K562 (cell line): ENCODE data around the gene KLRB1. TPM values are rescaled to one million over a fixed set of nuclear protein-coding genes. Genes with fewer than 3 reads are reported as not detected.

Experiments used
- ARNT ChIP-seq, 2 experiments: fragments of 450-650 bp; IDR thresholded peaks; 2 replicates each; pipeline ENCODE4 v1.6.1; 2016; ENCODE audit warnings: mild to moderate bottlenecking in 1 of 2
- ATF1 ChIP-seq, 2 experiments: fragments of 450-650 bp in 1 of 2; IDR thresholded peaks; 2 replicates each; pipeline ENCODE4 v1.6.1; 2016; ENCODE audit warnings: missing compliant biosample characterization in 1 of 2, missing genetic modification characterization in 1 of 2
- ATF7 ChIP-seq: fragments of 450-650 bp; IDR thresholded peaks from 2 replicates; pipeline ENCODE4 v1.7.1; 2014; ENCODE audit warnings: mild to moderate bottlenecking, moderate library complexity
- CREB5 ChIP-seq: fragments of 250-450 bp; sonication (Bioruptor Pico); IDR thresholded peaks from 2 replicates; pipeline ENCODE4 v1.5.0; 2020; ENCODE audit warnings: mild to moderate bottlenecking
- E2F1 ChIP-seq: sonication (generic); formaldehyde crosslinking; IDR thresholded peaks from 2 replicates; pipeline ENCODE4 v1.8.1; 2023; ENCODE audit warnings: mild to moderate bottlenecking, missing genetic modification reagents, moderate library complexity
- ELK3 ChIP-seq: fragments of 450-650 bp; formaldehyde crosslinking; IDR thresholded peaks from 2 replicates; pipeline ENCODE4 v1.4.0; 2020; ENCODE audit warnings: mild to moderate bottlenecking
- NCOA1 ChIP-seq: fragments of 450-650 bp; IDR thresholded peaks from 2 replicates; pipeline ENCODE4 v1.6.1; 2016; ENCODE audit warnings: low read depth
- NCOR1 ChIP-seq: fragments of 450-650 bp; IDR thresholded peaks from 2 replicates; pipeline ENCODE4 v1.6.1; 2016; ENCODE audit warnings: mild to moderate bottlenecking, moderate library complexity
- POLR2A ChIP-seq: fragments of 450-650 bp; conservative IDR thresholded peaks from 2 replicates; pipeline ENCODE4 v1.6.1; 2016
- POLR2G ChIP-seq: fragments of 200-400 bp; formaldehyde crosslinking; IDR thresholded peaks from 2 replicates; pipeline ENCODE4 v1.6.1; 2017; ENCODE audit warnings: low read depth, mild to moderate bottlenecking, antibody characterized with exemption, low read length, moderate library complexity
- POLR2H ChIP-seq: IDR thresholded peaks from 2 replicates; pipeline ENCODE4 v1.6.1; 2016; ENCODE audit warnings: missing genetic modification characterization, low read depth, mild to moderate bottlenecking, control low read depth, missing compliant biosample characterization, moderate library complexity
- RFX1 ChIP-seq: fragments of 450-650 bp; IDR thresholded peaks from 2 replicates; pipeline ENCODE4 v1.6.1; 2016; ENCODE audit warnings: mild to moderate bottlenecking, moderate library complexity
- RNF2 ChIP-seq: sonication (generic); IDR thresholded peaks from 2 replicates; pipeline ENCODE4 v1.6.1; 2016
- SIN3B ChIP-seq: fragments of 450-650 bp; IDR thresholded peaks from 2 replicates; pipeline ENCODE4 v1.6.1; 2017; ENCODE audit warnings: low read depth, mild to moderate bottlenecking, moderate library complexity
- TAF1 ChIP-seq: IDR thresholded peaks from 2 replicates; pipeline ENCODE4 v1.6.1; 2011; ENCODE audit warnings: mild to moderate bottlenecking, low read length, moderate library complexity; ENCODE audit not compliant: insufficient read depth, control insufficient read depth, severe bottlenecking; ENCODE audit errors: extremely low read depth
- TAF9B ChIP-seq: fragments of 450-650 bp; IDR thresholded peaks from 2 replicates; pipeline ENCODE4 v1.6.1; 2018; ENCODE audit warnings: mild to moderate bottlenecking; ENCODE audit not compliant: partially characterized antibody
- TRIM24 ChIP-seq, 2 experiments: fragments of 450-650 bp; IDR thresholded peaks; 2 replicates each; pipeline ENCODE4 v1.6.1; 2016
- U2AF1 ChIP-seq: fragments of 200-400 bp; formaldehyde crosslinking; optimal IDR thresholded peaks from 2 replicates; pipeline ENCODE3; 2017; ENCODE audit warnings: mild to moderate bottlenecking, low read depth, low read length, moderate library complexity
- ZNF124 ChIP-seq: sonication (generic); formaldehyde crosslinking; IDR thresholded peaks from 2 replicates; pipeline ENCODE4 v1.8.1; 2022; ENCODE audit warnings: missing genetic modification reagents
- ZNF592 ChIP-seq: fragments of 450-650 bp; IDR thresholded peaks from 2 replicates; pipeline ENCODE4 v1.6.1; 2017; ENCODE audit warnings: antibody characterized with exemption, mild to moderate bottlenecking
- polyA plus RNA-seq, 8 experiments: library from polyadenylated mRNA; depleted of rRNA in 4 of 8; stranded (reverse) in 5 of 8; unstranded in 3 of 8; fragments of >200 nt; fragmentation: Nextera tagmentation in 2 of 8; fragmentation: Illumina TruSeq in 1 of 8; extraction: Ambion mirVana in 2 of 8; extraction: Trizol in 1 of 8; gene quantifications; 2 replicates each; pipeline versions ENCODE4 v1.2.1 to v1.2.3, GENCODE V29; 2011 to 2014; ENCODE audit warnings: inconsistent platforms in 1 of 8, missing spikeins in 1 of 8
- total RNA-seq, 7 experiments: library from RNA; depleted of rRNA in 6 of 7; stranded (reverse); fragments of >200 nt in 6 of 7; fragmentation: Illumina TruSeq in 2 of 7; extraction: Trizol in 2 of 7; gene quantifications; 2 replicates each; pipeline versions ENCODE4 v1.2.1 to v1.2.3, GENCODE V29; 2011 to 2021; ENCODE audit warnings: low replicate concordance in 1 of 7

The KLRB1 gene
- total and polyA plus RNA-seq, 9 of the 15 experiments (the other 6 are each of a cell fraction or from before 2014, with no cell fraction given) = not detected

DNA sequence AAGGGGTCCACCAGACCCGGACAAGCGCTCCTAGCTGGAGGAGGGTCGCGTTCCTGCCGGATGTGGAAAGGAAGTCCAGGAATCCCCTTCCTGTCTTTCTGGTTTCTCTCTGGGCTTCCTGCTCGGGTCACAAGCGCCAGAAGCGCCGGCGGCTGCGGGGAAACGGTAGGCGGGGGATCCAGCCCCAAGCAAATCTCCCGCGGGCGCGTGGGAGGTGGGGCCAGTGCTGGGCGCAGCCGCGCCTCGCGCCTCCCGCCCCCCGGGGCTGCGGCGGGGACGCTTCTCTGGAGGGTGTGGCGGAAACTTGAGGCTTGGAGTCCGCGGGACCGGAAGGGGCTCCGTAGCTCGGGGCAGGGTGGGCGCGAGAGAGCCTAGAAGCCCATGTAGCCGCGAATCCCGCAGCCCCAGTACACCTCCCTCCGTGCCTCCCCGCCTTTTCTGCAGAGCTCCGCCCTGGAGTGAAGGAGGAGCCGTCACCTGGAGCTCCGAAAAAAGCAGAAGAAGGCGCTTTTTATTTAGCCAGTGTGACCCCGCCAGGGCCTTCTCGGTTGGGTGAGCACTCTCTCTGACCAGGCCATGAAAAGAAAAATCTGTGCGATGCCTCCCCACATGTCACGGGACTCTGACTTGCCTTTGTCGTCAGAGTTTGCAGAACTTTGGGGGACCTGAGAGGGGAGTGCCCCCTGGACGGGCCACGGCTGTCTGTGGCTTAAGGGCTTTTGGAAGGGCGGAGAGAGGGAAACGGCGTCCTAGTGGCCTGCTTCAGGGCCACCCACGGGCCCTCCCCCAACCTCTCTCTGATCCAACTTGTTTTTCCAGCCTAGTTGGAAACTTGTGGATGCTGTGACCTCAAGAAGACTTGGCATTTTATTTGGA is 40.3 kb upstream of the KLRB1 start (continued):
- TF ChIP-seq SIN3B (no peak), TRIM24 (IDR thresholded peaks at IDR 0.05) (no peak), U2AF1 (no peak), ATF7 (0 out of 2 replicates have a peak, but pooled peaks have one; percentile 34), ZNF592 (0 out of 2 replicates have a peak, but pooled peaks have one; percentile 10), RFX1 (no peak), ATF1 (CRISPR knock-in tag; IDR thresholded peaks at IDR 0.05) (no peak), ATF1 (tag; IDR thresholded peaks at IDR 0.05) (peak; percentile 58), E2F1 (CRISPR knock-in tag) (0 out of 2 replicates have a peak, but pooled peaks have one; percentile 36), POLR2A (peak; percentile 72), TAF9B (peak; percentile 38), POLR2G (peak; percentile 83), TAF1 (peak; percentile 28), ELK3 (CRISPR knock-in tag) (no peak), CREB5 (CRISPR knock-in tag) (no peak), POLR2H (tag) (peak; percentile 66), ARNT (IDR thresholded peaks at IDR 0.05) (0 out of 4 replicates have a peak, but pooled peaks of 1 of the 2 experiments have one; percentile 24), NCOR1 (peak; percentile 16; the same call in 1 of the 2 replicates), RNF2 (peak; percentile 44; the same call in 1 of the 2 replicates), ZNF124 (no peak), NCOA1 (no peak)
